ENCODE results near the gene KBTBD8. TPM values are rescaled to one million over a fixed set of nuclear protein-coding genes. Genes with fewer than 3 reads are reported as not detected.

Gene KBTBD8
- total and polyA plus RNA-seq, 2 of the 13 experiments (the other 11 are each of a cell fraction or from before 2014, with no cell fraction given): 1.1 to 7.6 TPM

GRCh38 chr3:66998113-66998903 is at the start of gene KBTBD8 (continued):
- TF ChIP-seq ZBTB40 (IDR thresholded peaks at IDR 0.05): no peak
- TF ChIP-seq ZBTB40 (CRISPR knock-in tag; IDR thresholded peaks at IDR 0.05): no peak
- TF ChIP-seq ZKSCAN5 (CRISPR knock-in tag; IDR thresholded peaks at IDR 0.05): no peak
- peak; percentile 28; the same call in 1 of the 2 replicates for TF ChIP-seq KDM5B (CRISPR knock-in tag; IDR thresholded peaks at IDR 0.05; ENCODE audit: borderline replicate concordance)
- TF ChIP-seq CEBPG (CRISPR knock-in tag; IDR thresholded peaks at IDR 0.05): no peak
- no peak for TF ChIP-seq ZNF562 (CRISPR knock-in tag; IDR thresholded peaks at IDR 0.05; ENCODE audit: borderline replicate concordance)
- no peak for TF ChIP-seq LCORL (IDR thresholded peaks at IDR 0.05)
- no peak for TF ChIP-seq LCORL (CRISPR knock-in tag; IDR thresholded peaks at IDR 0.05)
- no peak for TF ChIP-seq RBM22 (optimal IDR thresholded peaks at IDR 0.05; ENCODE audit: low read length)
- no peak for TF ChIP-seq SOX6 (IDR thresholded peaks at IDR 0.05)
- 0 out of 2 replicates have a peak, but pooled peaks have one; percentile 8 for TF ChIP-seq SOX6 (CRISPR knock-in tag; IDR thresholded peaks at IDR 0.05)
- no peak for TF ChIP-seq ZNF510 (CRISPR knock-in tag; IDR thresholded peaks at IDR 0.05; ENCODE audit: low read depth)
- TF ChIP-seq ZNF644 (CRISPR knock-in tag; IDR thresholded peaks at IDR 0.05; ENCODE audit: low read depth): no peak
- no peak for TF ChIP-seq ZNF276 (CRISPR knock-in tag; IDR thresholded peaks at IDR 0.05; ENCODE audit: low read depth)
- TF ChIP-seq, protein P1, sequence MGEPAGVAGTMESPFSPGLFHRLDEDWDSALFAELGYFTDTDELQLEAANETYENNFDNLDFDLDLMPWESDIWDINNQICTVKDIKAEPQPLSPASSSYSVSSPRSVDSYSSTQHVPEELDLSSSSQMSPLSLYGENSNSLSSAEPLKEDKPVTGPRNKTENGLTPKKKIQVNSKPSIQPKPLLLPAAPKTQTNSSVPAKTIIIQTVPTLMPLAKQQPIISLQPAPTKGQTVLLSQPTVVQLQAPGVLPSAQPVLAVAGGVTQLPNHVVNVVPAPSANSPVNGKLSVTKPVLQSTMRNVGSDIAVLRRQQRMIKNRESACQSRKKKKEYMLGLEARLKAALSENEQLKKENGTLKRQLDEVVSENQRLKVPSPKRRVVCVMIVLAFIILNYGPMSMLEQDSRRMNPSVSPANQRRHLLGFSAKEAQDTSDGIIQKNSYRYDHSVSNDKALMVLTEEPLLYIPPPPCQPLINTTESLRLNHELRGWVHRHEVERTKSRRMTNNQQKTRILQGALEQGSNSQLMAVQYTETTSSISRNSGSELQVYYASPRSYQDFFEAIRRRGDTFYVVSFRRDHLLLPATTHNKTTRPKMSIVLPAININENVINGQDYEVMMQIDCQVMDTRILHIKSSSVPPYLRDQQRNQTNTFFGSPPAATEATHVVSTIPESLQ (CRISPR knock-in tag; conservative IDR thresholded peaks at IDR 0.05): no peak
- no peak for TF ChIP-seq HNF4G (IDR thresholded peaks at IDR 0.05; ENCODE audit: borderline replicate concordance, low read depth, low read length)
- TF ChIP-seq HNF4G (CRISPR knock-in tag; IDR thresholded peaks at IDR 0.05; ENCODE audit: borderline replicate concordance, low read depth): peak; percentile 75; the same call in 1 of the 2 replicates
- no peak for TF ChIP-seq NR2F1 (CRISPR knock-in tag; IDR thresholded peaks at IDR 0.05)

Data from HepG2 (cell line).